CD14-positive monocyte (primary cell): Measurements from ENCODE around the gene PLCB1. TPM values are rescaled to one million over a fixed set of nuclear protein-coding genes. Genes with fewer than 3 reads are reported as not detected.
A peak's percentile ranks its signal among the peaks of the same experiment; 100 is the strongest.

Source experiments
- DNase-seq, 3 donors: peaks; one replicate each; pipeline ENCODE4 v3.0.0-alpha.2; 2011 to 2022
- H2AFZ ChIP-seq: 2 replicates; pipeline ENCODE4 v1.6.0; 2012; ENCODE audit warnings: mild to moderate bottlenecking, low read depth, low read length, inconsistent platforms; ENCODE audit not compliant: insufficient read depth, poor library complexity, severe bottlenecking
- H3K27ac ChIP-seq, 2 donors: 1 replicate in 1 of 2; 2 replicates in 1 of 2; pipeline ENCODE4 v1.5.1; 2012 to 2013; ENCODE audit warnings: low read length in 2 of 2, control low read depth in 1 of 2, inconsistent platforms in 1 of 2, low read depth in 1 of 2, mild to moderate bottlenecking in 1 of 2
- H3K27me3 ChIP-seq, 2 donors: one replicate each; pipeline versions ENCODE4 v1.6.0 to v1.6.1; 2011 to 2013; ENCODE audit warnings: low read length in 2 of 2; ENCODE audit not compliant: control insufficient read depth in 2 of 2, insufficient read depth in 2 of 2
- H3K36me3 ChIP-seq, 2 donors: replicated peaks in 1 of 2; 1 replicate in 1 of 2; 2 replicates in 1 of 2; pipeline versions ENCODE4 v1.5.1 to v1.6.1; 2012 to 2013; ENCODE audit warnings: low read length in 2 of 2, control low read depth in 1 of 2, inconsistent platforms in 1 of 2, mild to moderate bottlenecking in 1 of 2; ENCODE audit not compliant: insufficient read depth in 2 of 2, control insufficient read depth in 1 of 2
- H3K4me1 ChIP-seq, 2 donors: 1 replicate in 1 of 2; 2 replicates in 1 of 2; pipeline versions ENCODE4 v1.5.1 to v1.6.1; 2012 to 2013; ENCODE audit warnings: low read length in 2 of 2, control low read depth in 1 of 2, inconsistent platforms in 1 of 2, mild to moderate bottlenecking in 1 of 2, moderate library complexity in 1 of 2; ENCODE audit not compliant: insufficient read depth in 2 of 2, control insufficient read depth in 1 of 2
- H3K4me2 ChIP-seq: replicated peaks from 2 replicates; pipeline ENCODE3; 2012; ENCODE audit warnings: low read length, moderate library complexity, mild to moderate bottlenecking; ENCODE audit not compliant: poor library complexity, severe bottlenecking; ENCODE audit errors: extremely low read depth
- H3K4me3 ChIP-seq, 3 experiments: fragments of 200-600 bp in 1 of 3; sonication (generic) in 1 of 3; replicated peaks in 1 of 3; 1 replicate in 2 of 3; 2 replicates in 1 of 3; pipeline ENCODE4 v1.5.1; 2011 to 2013; ENCODE audit warnings: low read length in 3 of 3, mild to moderate bottlenecking in 3 of 3, control low read depth in 2 of 3, low read depth in 2 of 3, inconsistent platforms in 1 of 3, moderate library complexity in 1 of 3
- H3K79me2 ChIP-seq: 2 replicates; pipeline ENCODE4 v1.6.0; 2012; ENCODE audit warnings: mild to moderate bottlenecking, control low read depth, inconsistent platforms, low read length, moderate library complexity; ENCODE audit not compliant: insufficient read depth
- H3K9ac ChIP-seq: 2 replicates; pipeline ENCODE4 v1.6.0; 2017; ENCODE audit warnings: low read length, mild to moderate bottlenecking; ENCODE audit not compliant: insufficient read depth, poor library complexity, severe bottlenecking
- H3K9me3 ChIP-seq, 2 donors: replicated peaks in 1 of 2; 1 replicate in 1 of 2; 2 replicates in 1 of 2; pipeline versions ENCODE4 v1.5.1 to v1.6.1; 2012 to 2013; ENCODE audit warnings: low read length in 2 of 2, control low read depth in 1 of 2; ENCODE audit not compliant: control insufficient read depth in 1 of 2, insufficient read depth in 1 of 2
- H4K20me1 ChIP-seq: 2 replicates; pipeline ENCODE4 v1.6.0; 2012; ENCODE audit warnings: mild to moderate bottlenecking, low read length, control low read depth, moderate library complexity; ENCODE audit not compliant: insufficient read depth
- H3K27ac Mint-ChIP-seq, 7 donors: one replicate each; pipeline ENCODE4 v1.8.0; 2020; ENCODE audit warnings: mild to moderate bottlenecking in 7 of 7, mixed read lengths in 7 of 7, moderate library complexity in 6 of 7, inconsistent platforms in 2 of 7
- H3K27me3 Mint-ChIP-seq, 3 donors: one replicate each; pipeline ENCODE4 v1.8.0; 2021 to 2022; ENCODE audit warnings: low read depth in 3 of 3, mild to moderate bottlenecking in 3 of 3, mixed read lengths in 3 of 3, moderate library complexity in 3 of 3, inconsistent platforms in 1 of 3
- H3K36me3 Mint-ChIP-seq, 2 donors: one replicate each; pipeline ENCODE4 v1.8.0; 2020; ENCODE audit warnings: mixed read lengths in 2 of 2, inconsistent platforms in 1 of 2, mild to moderate bottlenecking in 1 of 2
- H3K4me1 Mint-ChIP-seq: one replicate; pipeline ENCODE4 v1.8.0; 2020; ENCODE audit warnings: mild to moderate bottlenecking, mixed read lengths
- H3K4me3 Mint-ChIP-seq, 2 donors: one replicate each; pipeline ENCODE4 v1.8.0; 2020; ENCODE audit warnings: mild to moderate bottlenecking in 2 of 2, mixed read lengths in 2 of 2, moderate library complexity in 1 of 2
- H3K9me3 Mint-ChIP-seq, 7 donors: one replicate each; pipeline ENCODE4 v1.8.0; 2020 to 2022; ENCODE audit warnings: mixed read lengths in 7 of 7, mild to moderate bottlenecking in 6 of 7, moderate library complexity in 6 of 7, inconsistent platforms in 2 of 7
- WGBS: methylation state at CpG from one replicate; pipeline ENCODE4 v1.1.5; 2013; ENCODE audit warnings: missing lambda C conversion rate; ENCODE audit not compliant: insufficient coverage; 5-methylcytosine and 5-hydroxymethylcytosine counted together
- intact Hi-C, 2 donors: fragments of 100-400 bp; cut with micrococcal nuclease; formaldehyde crosslinking; loops; one replicate each; pipeline versions ENCODE4 v1.15.0 to v1.15.1; 2023
- polyA plus RNA-seq, 3 donors: library from polyadenylated mRNA; depleted of rRNA in 1 of 3; unstranded in 2 of 3; stranded (reverse) in 1 of 3; fragments of 300-500 nt in 2 of 3; fragments of >200 nt in 1 of 3; fragmentation: Illumina TruSeq in 2 of 3; gene quantifications; 1 replicate in 2 of 3; 2 replicates in 1 of 3; pipeline ENCODE4 v1.2.3, GENCODE V29; 2012 to 2021
- TF ChIP-seq, protein P1 (sequence below): fragments of 200-600 bp; IDR thresholded peaks from one replicate; pipeline ENCODE4 v1.8.0; 2022; ENCODE audit warnings: antibody characterized with exemption, mild to moderate bottlenecking

PLCB1 gene
- polyA plus RNA-seq, 3 donors = 8.6 to 16.4 (median 13.2) TPM

DNA sequence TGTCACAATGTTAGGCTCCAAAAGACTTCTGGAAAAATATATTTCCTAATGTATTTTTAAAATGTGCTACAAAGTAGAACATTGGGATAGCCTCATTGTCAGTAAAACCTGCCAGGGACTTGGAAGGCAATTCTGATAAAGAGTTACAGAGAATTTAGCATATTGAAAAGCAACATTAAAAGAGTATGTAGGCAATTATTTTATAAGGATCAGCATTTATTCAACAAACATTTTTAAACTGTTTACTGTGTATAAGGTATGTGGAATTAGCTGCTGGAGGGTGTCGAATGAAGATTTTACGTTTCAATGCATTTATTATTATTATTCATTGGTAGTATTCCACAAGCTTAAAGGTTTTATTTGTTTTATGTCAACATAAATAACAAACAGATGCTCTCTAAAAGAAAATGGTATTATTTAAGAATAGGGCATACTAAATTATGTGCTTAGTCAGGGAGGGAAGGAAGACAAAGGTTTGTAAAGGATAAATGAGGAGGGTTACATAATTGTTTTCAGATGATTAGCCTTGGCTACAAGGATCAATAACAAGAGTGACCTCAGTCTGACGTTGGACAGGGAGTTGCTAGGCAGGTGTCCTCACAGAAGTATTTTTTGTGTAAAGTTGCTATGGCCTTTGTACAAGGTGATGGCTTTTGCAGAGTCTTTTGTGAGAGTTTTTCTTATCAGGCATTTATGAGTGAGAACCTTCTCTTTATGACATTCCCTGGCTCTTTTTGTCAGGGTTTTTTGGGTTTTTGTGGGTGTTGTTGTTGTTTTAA is 623.5 kb downstream of the PLCB1 start:
- Histone ChIP-seq H3K27me3 (no peaks in the 10 kb centered on the region), H3K4me2 (no peak overlapping the region), H3K27ac (no peak overlapping the region), H3K79me2 (no peaks in the 10 kb centered on the region), H3K9me3 (no peaks in the 10 kb centered on the region), H3K9ac (no peak overlapping the region), H4K20me1 (no peaks in the 10 kb centered on the region), H3K4me1 (no peaks in the 10 kb centered on the region), H2AFZ (no peak overlapping the region), H3K36me3 (peaks cover 0 to 14% of the 10 kb centered on the region in 2 donors), H3K4me3 (no peak overlapping the region)
- no peak overlapping the region for H3K27ac Mint-ChIP-seq
- TF ChIP-seq, protein P1, sequence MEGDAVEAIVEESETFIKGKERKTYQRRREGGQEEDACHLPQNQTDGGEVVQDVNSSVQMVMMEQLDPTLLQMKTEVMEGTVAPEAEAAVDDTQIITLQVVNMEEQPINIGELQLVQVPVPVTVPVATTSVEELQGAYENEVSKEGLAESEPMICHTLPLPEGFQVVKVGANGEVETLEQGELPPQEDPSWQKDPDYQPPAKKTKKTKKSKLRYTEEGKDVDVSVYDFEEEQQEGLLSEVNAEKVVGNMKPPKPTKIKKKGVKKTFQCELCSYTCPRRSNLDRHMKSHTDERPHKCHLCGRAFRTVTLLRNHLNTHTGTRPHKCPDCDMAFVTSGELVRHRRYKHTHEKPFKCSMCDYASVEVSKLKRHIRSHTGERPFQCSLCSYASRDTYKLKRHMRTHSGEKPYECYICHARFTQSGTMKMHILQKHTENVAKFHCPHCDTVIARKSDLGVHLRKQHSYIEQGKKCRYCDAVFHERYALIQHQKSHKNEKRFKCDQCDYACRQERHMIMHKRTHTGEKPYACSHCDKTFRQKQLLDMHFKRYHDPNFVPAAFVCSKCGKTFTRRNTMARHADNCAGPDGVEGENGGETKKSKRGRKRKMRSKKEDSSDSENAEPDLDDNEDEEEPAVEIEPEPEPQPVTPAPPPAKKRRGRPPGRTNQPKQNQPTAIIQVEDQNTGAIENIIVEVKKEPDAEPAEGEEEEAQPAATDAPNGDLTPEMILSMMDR = no peak
- H3K4me1 Mint-ChIP-seq = no peaks in the 10 kb centered on the region
- WGBS = 57% methylated on average over 1 of the region's 3 CpGs
- no peaks in the 10 kb centered on the region for H3K9me3 Mint-ChIP-seq
- H3K4me3 Mint-ChIP-seq = no peak overlapping the region
- no peaks in the 10 kb centered on the region for H3K27me3 Mint-ChIP-seq
- intact Hi-C loops = no loop called here
- peaks cover 9 to 18% of the 10 kb centered on the region in 2 donors for H3K36me3 Mint-ChIP-seq
- no peak for DNase-seq

DNA sequence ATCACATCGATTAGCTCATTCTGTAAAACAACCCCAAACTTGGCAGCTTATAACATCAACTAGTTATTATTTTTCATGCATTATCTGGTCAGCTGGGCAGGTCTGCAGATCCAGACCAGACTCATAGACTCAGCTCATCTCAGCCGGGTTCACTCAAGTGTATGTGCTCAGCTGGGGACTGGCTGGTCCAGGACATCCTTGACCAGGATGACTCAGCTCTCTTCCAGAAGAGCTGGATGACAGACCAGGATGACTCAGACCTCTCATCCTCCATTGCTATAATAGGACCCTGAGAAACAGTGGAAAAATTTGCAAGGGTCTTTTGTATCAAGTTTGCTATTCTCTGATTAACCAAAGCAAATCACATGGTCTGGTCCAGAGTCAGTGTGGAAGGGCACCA is 624.3 kb downstream of the PLCB1 start:
- no peak overlapping the region for H3K4me3 ChIP-seq
- TF ChIP-seq, protein P1 = no peak
- no peak overlapping the region for H3K4me3 Mint-ChIP-seq
- no peaks in the 10 kb centered on the region for H3K9me3 ChIP-seq
- H4K20me1 ChIP-seq = no peaks in the 10 kb centered on the region
- peak in 1 of 3 donors; percentile 29 for DNase-seq
- no peak overlapping the region for H2AFZ ChIP-seq
- WGBS = 79% methylated on average over 2 of the region's 2 CpGs
- no peak overlapping the region for H3K27ac ChIP-seq
- no peak overlapping the region for H3K27ac Mint-ChIP-seq
- no peaks in the 10 kb centered on the region for H3K27me3 Mint-ChIP-seq
- H3K79me2 ChIP-seq = no peaks in the 10 kb centered on the region
- no peaks in the 10 kb centered on the region for H3K4me1 Mint-ChIP-seq
- H3K4me2 ChIP-seq = no peak overlapping the region
- H3K9ac ChIP-seq = no peak overlapping the region
- H3K36me3 ChIP-seq = peaks cover 0 to 23% of the 10 kb centered on the region in 2 donors
- H3K9me3 Mint-ChIP-seq = no peaks in the 10 kb centered on the region
- no peaks in the 10 kb centered on the region for H3K27me3 ChIP-seq
- H3K4me1 ChIP-seq = no peaks in the 10 kb centered on the region
- H3K36me3 Mint-ChIP-seq = peaks cover 10 to 22% of the 10 kb centered on the region in 2 donors
- intact Hi-C loops = no loop called here
